ENCODE measurements around the gene MSX1. TPM values are rescaled to one million over a fixed set of nuclear protein-coding genes. Genes with fewer than 3 reads are reported as not detected.

Gene MSX1
- total RNA-seq, 2 donors from 2014 or later = 0.25 to 0.53 TPM

DNA sequence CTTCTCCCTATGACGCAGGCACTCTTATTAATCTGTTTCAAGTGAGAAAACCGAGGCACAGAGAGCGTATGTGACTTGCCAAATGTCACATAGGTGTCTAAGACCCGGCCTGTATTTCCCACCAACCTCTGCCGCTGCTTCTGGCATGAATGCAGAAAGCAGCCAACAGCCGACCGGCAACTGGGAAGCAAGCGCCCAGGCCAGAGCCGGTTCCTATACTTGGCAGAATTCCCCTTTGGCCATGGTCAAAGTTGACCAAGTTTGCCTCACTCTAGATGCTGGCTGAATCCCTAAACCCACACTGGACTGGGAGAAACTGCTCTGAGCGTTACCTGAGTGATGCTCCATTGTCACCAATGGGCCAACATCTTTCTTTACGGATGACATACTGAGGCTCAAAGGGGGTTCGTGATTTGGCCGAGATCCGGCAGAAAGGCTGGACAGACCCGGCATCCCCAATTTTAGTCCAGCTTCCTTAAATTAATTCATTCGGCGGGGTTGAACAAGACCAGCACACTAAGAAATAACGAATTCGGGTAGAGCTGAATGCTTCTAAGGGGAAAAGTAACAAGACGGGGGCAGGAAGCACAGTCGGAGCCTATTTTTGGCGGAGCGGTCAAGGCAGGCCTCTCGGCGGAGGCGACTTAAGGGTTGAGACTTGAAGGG is 11.2 kb downstream of the MSX1 start:
- peaks cover 85% of the 10 kb centered on the region for H3K27me3 ChIP-seq
- H3K27ac ChIP-seq = no peak overlapping the region
- no peaks in the 10 kb centered on the region for H3K9me3 ChIP-seq
- H3K4me1 ChIP-seq = no peaks in the 10 kb centered on the region
- no peak for DNase-seq
- intact Hi-C loops (cut with DNase I) = no loop called here
- TF ChIP-seq CTCF (IDR thresholded peaks at IDR 0.05) = no peak
- no peak overlapping the region for H3K9ac ChIP-seq (ENCODE audit: low read depth in 2 of 2, low read length in 2 of 2)
- no peaks in the 10 kb centered on the region for H3K36me3 ChIP-seq
- no peak overlapping the region for H3K4me3 ChIP-seq

DNA sequence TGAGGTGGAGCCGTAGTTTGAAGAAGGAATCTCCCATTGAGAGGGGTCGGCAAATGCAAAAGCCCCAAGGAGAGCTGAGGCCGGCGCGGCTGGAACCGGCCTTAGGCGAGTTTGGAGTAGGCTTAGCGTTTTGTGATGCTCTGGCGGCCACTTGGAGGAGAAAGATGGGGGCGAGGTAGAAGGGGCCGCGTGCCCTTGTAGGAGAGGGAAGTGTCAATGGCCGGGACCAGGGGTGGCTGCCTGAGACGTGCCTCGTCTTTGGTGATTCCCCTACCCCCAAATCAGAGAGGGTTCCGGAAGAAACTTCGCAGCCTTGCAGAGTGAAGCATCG is 11.7 kb downstream of the MSX1 start:
- TF ChIP-seq CTCF (IDR thresholded peaks at IDR 0.05) = no peak
- no peak for DNase-seq
- no peaks in the 10 kb centered on the region for H3K9me3 ChIP-seq
- no peaks in the 10 kb centered on the region for H3K36me3 ChIP-seq
- H3K27ac ChIP-seq = no peak overlapping the region
- intact Hi-C loops (cut with DNase I) = no loop called here
- H3K27me3 ChIP-seq = peaks cover 80% of the 10 kb centered on the region
- no peaks in the 10 kb centered on the region for H3K4me1 ChIP-seq
- no peak overlapping the region for H3K9ac ChIP-seq (ENCODE audit: low read depth in 2 of 2, low read length in 2 of 2)
- H3K4me3 ChIP-seq = no peak overlapping the region

DNA sequence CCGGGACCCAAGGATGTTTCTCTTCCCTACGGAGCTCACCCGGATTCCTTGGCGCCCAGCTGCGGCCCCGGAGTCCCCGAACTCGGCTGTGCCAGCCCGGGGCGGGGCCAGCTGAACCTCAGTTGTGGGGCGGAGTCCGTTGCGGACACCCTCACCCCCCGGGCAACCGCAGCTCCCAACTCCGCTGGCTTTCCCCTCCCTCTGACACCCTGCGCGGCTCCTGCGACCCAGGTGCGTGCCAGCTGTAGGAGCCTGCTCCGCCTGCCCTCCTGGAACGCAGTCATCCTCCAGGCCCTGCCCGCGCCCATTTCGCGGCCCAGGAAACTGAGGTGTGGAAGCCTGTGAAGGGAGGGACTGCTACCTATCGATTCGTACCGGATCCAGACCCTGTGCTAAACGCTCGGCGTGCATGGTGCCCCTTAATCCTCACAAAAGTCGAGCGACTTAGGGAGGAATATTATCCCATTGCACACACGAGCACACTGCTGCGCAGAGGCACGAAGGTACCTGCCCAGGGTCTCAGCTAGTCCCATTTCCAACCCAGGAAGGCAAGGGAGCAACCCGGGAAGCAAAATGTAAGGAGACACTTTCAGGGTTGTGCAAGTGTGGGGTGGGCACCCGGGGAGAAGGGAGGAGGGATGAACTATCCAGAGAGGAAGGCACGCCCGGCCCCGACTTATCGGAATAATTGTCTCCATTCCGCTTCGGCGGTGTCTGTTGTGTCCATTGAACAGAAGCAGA is 12.3 kb downstream of the MSX1 start:
- H3K27ac ChIP-seq = no peak overlapping the region
- intact Hi-C loops (cut with DNase I) = no loop called here
- no peak for DNase-seq
- TF ChIP-seq CTCF (IDR thresholded peaks at IDR 0.05) = no peak
- no peaks in the 10 kb centered on the region for H3K9me3 ChIP-seq
- no peak overlapping the region for H3K9ac ChIP-seq (ENCODE audit: low read depth in 2 of 2, low read length in 2 of 2)
- H3K4me3 ChIP-seq = no peak overlapping the region
- no peaks in the 10 kb centered on the region for H3K36me3 ChIP-seq
- H3K27me3 ChIP-seq = peaks cover 74% of the 10 kb centered on the region
- H3K4me1 ChIP-seq = no peaks in the 10 kb centered on the region

DNA sequence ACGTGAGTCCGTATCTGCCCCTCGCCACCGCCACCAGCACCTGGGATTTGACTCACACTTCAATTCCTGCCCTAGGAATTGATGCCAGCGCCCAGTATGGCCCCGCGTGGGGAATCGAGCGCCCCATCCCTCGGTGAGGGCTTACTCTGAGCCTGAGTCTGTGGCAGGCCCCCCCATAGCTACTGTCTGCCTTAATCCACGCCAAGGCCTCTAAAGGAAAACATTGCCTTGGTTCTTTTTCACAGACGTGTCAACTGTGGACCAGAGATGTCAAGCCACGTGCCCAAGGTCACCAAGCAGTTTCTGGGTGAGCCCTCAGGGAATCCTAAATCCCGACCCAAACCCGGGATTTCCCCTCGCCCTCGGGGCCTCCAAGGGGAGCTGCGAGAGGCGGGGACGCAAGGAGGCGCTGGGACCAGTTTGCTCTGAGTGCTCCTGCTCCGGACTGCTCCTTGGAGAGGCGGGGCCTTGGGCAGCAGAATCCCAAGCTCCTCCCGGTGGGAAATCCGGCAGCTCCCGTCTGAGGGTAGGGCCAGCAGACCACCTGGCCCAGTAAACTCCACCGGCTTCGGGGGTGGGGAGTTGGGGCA is 12.9 kb downstream of the MSX1 start:
- intact Hi-C loops (cut with DNase I) = no loop called here
- Histone ChIP-seq H3K4me1 (no peaks in the 10 kb centered on the region), H3K27me3 (peaks cover 68% of the 10 kb centered on the region), H3K9ac (ENCODE audit: low read depth in 2 of 2, low read length in 2 of 2) (no peak overlapping the region), H3K27ac (no peak overlapping the region), H3K36me3 (no peaks in the 10 kb centered on the region), H3K4me3 (no peak overlapping the region), H3K9me3 (no peaks in the 10 kb centered on the region)
- DNase-seq = no peak
- no peak for TF ChIP-seq CTCF (IDR thresholded peaks at IDR 0.05)

- Histone ChIP-seq H3K9me3 (no peaks in the 10 kb centered on the region), H3K4me3 (no peak overlapping the region), H3K27ac (no peak overlapping the region), H3K9ac (ENCODE audit: low read depth in 2 of 2, low read length in 2 of 2) (no peak overlapping the region), H3K27me3 (peaks cover 60% of the 10 kb centered on the region), H3K36me3 (no peaks in the 10 kb centered on the region), H3K4me1 (no peaks in the 10 kb centered on the region)
- TF ChIP-seq CTCF (IDR thresholded peaks at IDR 0.05) = no peak
- intact Hi-C loops (cut with DNase I) = no loop called here
- DNase-seq = no peak
Measured at GRCh38 chr4:4873203-4873602, 13.7 kb downstream of the MSX1 start.

Data from colonic mucosa (tissue), 4 donors.